MCF 10A (cell line): Measurements from ENCODE around the gene XYLT2. TPM values are rescaled to one million over a fixed set of nuclear protein-coding genes. Genes with fewer than 3 reads are reported as not detected.

ENCODE experiments used
- BruUV-seq: library from RNA; stranded (reverse); fragments of 400-500 nt; replicated peaks from 2 replicates; lab custom pipeline; 2021; lab: Mats Ljungman, UMichigan
- CTCF ChIA-PET: fragments of 300-600 bp; sonication (Branson Sonifier 250); formaldehyde crosslinking; extraction: SDS; loops from one replicate; lab custom pipeline; 2021; ENCODE audit warnings: antibody characterized with exemption, inconsistent platforms; lab: Yijun Ruan, JAX
- POLR2A ChIA-PET: fragments of 300-600, 350-650 bp; sonication (Branson Sonifier 250); formaldehyde crosslinking; extraction: SDS; loops from one replicate; lab custom pipeline; 2020; ENCODE audit warnings: antibody characterized with exemption, inconsistent platforms; lab: Yijun Ruan, JAX
- DNase-seq: peaks from one replicate; pipeline ENCODE4 v3.0.0-alpha.2; 2018; ENCODE audit not compliant: unreplicated experiment
- H3K27ac Mint-ChIP-seq: one replicate; pipeline ENCODE4 v1.8.0; 2022; ENCODE audit warnings: mild to moderate bottlenecking, low read depth, mixed read lengths; ENCODE audit not compliant: unreplicated experiment
- H3K27me3 Mint-ChIP-seq: one replicate; pipeline ENCODE4 v1.8.0; 2022; ENCODE audit warnings: mixed read lengths; ENCODE audit not compliant: insufficient read depth, unreplicated experiment
- H3K36me3 Mint-ChIP-seq: one replicate; pipeline ENCODE4 v1.8.0; 2022; ENCODE audit warnings: mild to moderate bottlenecking, moderate library complexity, mixed read lengths; ENCODE audit not compliant: insufficient read depth, unreplicated experiment
- H3K4me1 Mint-ChIP-seq: one replicate; pipeline ENCODE4 v1.8.0; 2022; ENCODE audit warnings: mixed read lengths; ENCODE audit not compliant: insufficient read depth, unreplicated experiment
- H3K4me3 Mint-ChIP-seq: one replicate; pipeline ENCODE4 v1.8.0; 2022; ENCODE audit warnings: mild to moderate bottlenecking, moderate library complexity, mixed read lengths; ENCODE audit not compliant: unreplicated experiment
- H3K9me3 Mint-ChIP-seq: one replicate; pipeline ENCODE4 v1.8.0; 2022; ENCODE audit warnings: mixed read lengths; ENCODE audit not compliant: unreplicated experiment
- intact Hi-C: fragments of 100-400 bp; cut with micrococcal nuclease; formaldehyde crosslinking; loops from 2 replicates; pipeline ENCODE4 v1.14.1; 2022
- total RNA-seq: library from RNA; stranded (reverse); gene quantifications from 2 replicates; pipeline ENCODE4 v1.2.3, GENCODE V29; 2022
- TF ChIP-seq, protein P1 (sequence below): fragments of 200-600 bp; IDR thresholded peaks from one replicate; pipeline ENCODE4 v1.8.0; 2022; ENCODE audit warnings: antibody characterized with exemption, mild to moderate bottlenecking; ENCODE audit not compliant: unreplicated experiment

The XYLT2 gene
- total RNA-seq, 1 experiment from 2014 or later = 9.6 TPM

DNA sequence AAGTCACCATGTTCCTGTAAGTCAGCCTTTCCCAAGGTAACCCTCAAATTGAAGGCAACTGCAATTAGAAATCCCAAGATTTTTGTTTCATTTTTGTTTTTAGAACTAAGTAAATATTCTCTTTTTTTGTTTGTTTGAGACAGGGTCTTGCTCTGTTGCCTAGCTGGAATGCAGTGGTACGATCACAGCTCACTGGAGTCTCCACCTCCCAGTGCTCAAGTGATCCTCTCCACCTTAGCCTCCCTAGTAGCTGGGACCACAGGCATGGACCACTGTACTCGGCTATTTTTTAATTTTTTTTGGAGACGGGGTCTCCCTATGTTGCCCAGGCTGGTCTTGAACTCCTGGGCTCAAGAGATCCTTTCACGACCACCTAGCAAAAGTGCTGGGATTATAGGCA is 62.0 kb downstream of the XYLT2 start:
- CTCF ChIA-PET = interaction anchor here (1.9 kb wide), 1 partner anchor 10 kb away, joined by 12 read pairs; no protein-coding TSS in a partner anchor
- Mint-ChIP-seq H3K4me1 (no peaks in the 10 kb centered on the region), H3K36me3 (no peaks in the 10 kb centered on the region), H3K27ac (no peak overlapping the region), H3K27me3 (peaks cover 36% of the 10 kb centered on the region), H3K9me3 (peaks cover 7% of the 10 kb centered on the region), H3K4me3 (no peak overlapping the region)
- intact Hi-C loops = no loop called here
- DNase-seq = no peak
- TF ChIP-seq, protein P1, sequence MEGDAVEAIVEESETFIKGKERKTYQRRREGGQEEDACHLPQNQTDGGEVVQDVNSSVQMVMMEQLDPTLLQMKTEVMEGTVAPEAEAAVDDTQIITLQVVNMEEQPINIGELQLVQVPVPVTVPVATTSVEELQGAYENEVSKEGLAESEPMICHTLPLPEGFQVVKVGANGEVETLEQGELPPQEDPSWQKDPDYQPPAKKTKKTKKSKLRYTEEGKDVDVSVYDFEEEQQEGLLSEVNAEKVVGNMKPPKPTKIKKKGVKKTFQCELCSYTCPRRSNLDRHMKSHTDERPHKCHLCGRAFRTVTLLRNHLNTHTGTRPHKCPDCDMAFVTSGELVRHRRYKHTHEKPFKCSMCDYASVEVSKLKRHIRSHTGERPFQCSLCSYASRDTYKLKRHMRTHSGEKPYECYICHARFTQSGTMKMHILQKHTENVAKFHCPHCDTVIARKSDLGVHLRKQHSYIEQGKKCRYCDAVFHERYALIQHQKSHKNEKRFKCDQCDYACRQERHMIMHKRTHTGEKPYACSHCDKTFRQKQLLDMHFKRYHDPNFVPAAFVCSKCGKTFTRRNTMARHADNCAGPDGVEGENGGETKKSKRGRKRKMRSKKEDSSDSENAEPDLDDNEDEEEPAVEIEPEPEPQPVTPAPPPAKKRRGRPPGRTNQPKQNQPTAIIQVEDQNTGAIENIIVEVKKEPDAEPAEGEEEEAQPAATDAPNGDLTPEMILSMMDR = no peak
- no TSS peak for BruUV-seq
- POLR2A ChIA-PET = interaction anchor here (0.6 to 2.2 kb wide), 2 partner anchors 10 to 14 kb away, joined by 3 to 13 read pairs; partner anchors contain the start of gene LRRC59

Other genes starting within 250 kb of the XYLT2 start
- 0.09 TPM in 1 of 2 replicates, not detected in the other for gene SAMD14, start 216.0 kb upstream of the XYLT2 start, total RNA-seq
- gene PPP1R9B, start 195.4 kb upstream of the XYLT2 start, total RNA-seq = 33.4 and 34.8 TPM in 2 replicates
- not detected in 2 replicates for gene SGCA, start 180.1 kb upstream of the XYLT2 start, total RNA-seq
- 3.4 and 4.5 TPM in 2 replicates for gene COL1A1, start 144.5 kb upstream of the XYLT2 start, total RNA-seq
- 1.1 and 1.5 TPM in 2 replicates for gene TMEM92, start 71.7 kb upstream of the XYLT2 start, total RNA-seq
- 57.2 and 71.5 TPM in 2 replicates for gene MRPL27, start 27.1 kb downstream of the XYLT2 start, total RNA-seq
- gene EME1, start 27.1 kb downstream of the XYLT2 start, total RNA-seq = 6.0 and 6.7 TPM in 2 replicates
- gene LRRC59, start 51.4 kb downstream of the XYLT2 start, total RNA-seq = 306 and 344 TPM in 2 replicates
- 10.5 and 17.8 TPM in 2 replicates for gene ACSF2, start 80.1 kb downstream of the XYLT2 start, total RNA-seq
- not detected in 2 replicates for gene CHAD, start 122.8 kb downstream of the XYLT2 start, total RNA-seq
- 25.2 and 28.7 TPM in 2 replicates for gene RSAD1, start 132.7 kb downstream of the XYLT2 start, total RNA-seq
- gene MYCBPAP, start 162.3 kb downstream of the XYLT2 start, total RNA-seq = 0.19 TPM in 1 of 2 replicates, not detected in the other
- 2.1 and 4.4 TPM in 2 replicates for gene EPN3, start 186.6 kb downstream of the XYLT2 start, total RNA-seq
- gene SPATA20, start 201.0 kb downstream of the XYLT2 start, total RNA-seq = 35.3 and 39.4 TPM in 2 replicates
- not detected in 2 replicates for gene CACNA1G, start 214.6 kb downstream of the XYLT2 start, total RNA-seq